ENCODE results near the gene C5orf58.

- TF ChIP-seq CTCF (IDR thresholded peaks at IDR 0.05) (no peak), EZH2 (IDR thresholded peaks at IDR 0.05; ENCODE audit: borderline replicate concordance, insufficient read depth, low read depth, low read length, poor library complexity, severe bottlenecking) (no peak)
Observed at GRCh38 chr5:170195961-170196360, 36.8 kb upstream of the C5orf58 start.

Data from B cell (primary cell).